ENCODE data around the gene MAP3K20.

Gene MAP3K20

DNA sequence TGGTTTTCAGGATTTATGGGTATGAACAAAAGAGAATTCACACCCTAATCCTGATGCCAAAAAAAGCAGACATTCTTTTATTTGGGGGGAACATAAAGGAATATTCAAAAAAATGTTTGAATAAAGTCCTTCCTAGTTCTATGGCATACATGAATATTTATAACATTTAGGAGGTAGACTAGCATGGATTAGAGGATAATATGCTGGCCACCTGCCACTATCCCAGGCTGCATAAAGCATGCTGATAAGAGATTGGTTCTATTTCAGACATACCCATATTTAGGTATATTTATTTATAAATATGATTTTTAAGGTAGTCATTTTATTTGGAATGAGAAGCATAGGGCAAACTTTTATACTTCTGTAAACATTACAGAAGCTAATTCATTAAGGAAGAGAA is 34.9 kb upstream of the MAP3K20 start:
- ChIA-PET CTCF (interaction anchor here (6.4 kb wide), 1 partner anchor 14 kb away, joined by 31 read pairs; no protein-coding TSS in a partner anchor), POLR2A (no interaction called here)
- TF ChIP-seq, protein P1, sequence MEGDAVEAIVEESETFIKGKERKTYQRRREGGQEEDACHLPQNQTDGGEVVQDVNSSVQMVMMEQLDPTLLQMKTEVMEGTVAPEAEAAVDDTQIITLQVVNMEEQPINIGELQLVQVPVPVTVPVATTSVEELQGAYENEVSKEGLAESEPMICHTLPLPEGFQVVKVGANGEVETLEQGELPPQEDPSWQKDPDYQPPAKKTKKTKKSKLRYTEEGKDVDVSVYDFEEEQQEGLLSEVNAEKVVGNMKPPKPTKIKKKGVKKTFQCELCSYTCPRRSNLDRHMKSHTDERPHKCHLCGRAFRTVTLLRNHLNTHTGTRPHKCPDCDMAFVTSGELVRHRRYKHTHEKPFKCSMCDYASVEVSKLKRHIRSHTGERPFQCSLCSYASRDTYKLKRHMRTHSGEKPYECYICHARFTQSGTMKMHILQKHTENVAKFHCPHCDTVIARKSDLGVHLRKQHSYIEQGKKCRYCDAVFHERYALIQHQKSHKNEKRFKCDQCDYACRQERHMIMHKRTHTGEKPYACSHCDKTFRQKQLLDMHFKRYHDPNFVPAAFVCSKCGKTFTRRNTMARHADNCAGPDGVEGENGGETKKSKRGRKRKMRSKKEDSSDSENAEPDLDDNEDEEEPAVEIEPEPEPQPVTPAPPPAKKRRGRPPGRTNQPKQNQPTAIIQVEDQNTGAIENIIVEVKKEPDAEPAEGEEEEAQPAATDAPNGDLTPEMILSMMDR (IDR thresholded peaks at IDR 0.05; ENCODE audit: control extremely low read depth, extremely low read depth, low read depth, missing control alignments): no peak
- no peak for DNase-seq (ENCODE audit: extremely low spot score)

DNA sequence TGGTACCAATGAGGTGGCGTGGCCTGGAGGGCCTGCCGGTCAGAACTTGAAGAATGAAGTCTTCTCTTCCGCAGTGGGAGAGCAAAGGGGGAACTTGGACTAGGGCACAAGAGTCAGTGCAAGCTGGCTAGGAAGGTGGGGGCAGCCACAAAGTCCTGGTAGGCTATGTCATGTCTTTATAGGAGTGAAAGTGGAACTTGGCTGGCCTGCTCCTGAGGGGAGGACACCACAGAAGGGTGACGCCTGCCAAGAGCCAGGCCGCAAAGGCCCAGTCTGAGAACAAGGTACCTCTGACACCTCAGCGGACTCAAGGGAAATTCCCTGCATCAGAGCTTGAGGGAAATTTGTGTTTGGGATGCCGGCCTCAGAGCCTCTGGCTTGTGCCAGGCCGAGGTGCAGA is 32.2 kb upstream of the MAP3K20 start:
- TF ChIP-seq, protein P1 (IDR thresholded peaks at IDR 0.05; ENCODE audit: control extremely low read depth, extremely low read depth, low read depth, missing control alignments): no peak
- DNase-seq (ENCODE audit: extremely low spot score): no peak
- ChIA-PET CTCF (interaction anchor here (3.1 to 5.4 kb wide), 2 partner anchors 15 to 167 kb away, joined by 17 to 42 read pairs; no protein-coding TSS in a partner anchor), POLR2A (no interaction called here)

DNA sequence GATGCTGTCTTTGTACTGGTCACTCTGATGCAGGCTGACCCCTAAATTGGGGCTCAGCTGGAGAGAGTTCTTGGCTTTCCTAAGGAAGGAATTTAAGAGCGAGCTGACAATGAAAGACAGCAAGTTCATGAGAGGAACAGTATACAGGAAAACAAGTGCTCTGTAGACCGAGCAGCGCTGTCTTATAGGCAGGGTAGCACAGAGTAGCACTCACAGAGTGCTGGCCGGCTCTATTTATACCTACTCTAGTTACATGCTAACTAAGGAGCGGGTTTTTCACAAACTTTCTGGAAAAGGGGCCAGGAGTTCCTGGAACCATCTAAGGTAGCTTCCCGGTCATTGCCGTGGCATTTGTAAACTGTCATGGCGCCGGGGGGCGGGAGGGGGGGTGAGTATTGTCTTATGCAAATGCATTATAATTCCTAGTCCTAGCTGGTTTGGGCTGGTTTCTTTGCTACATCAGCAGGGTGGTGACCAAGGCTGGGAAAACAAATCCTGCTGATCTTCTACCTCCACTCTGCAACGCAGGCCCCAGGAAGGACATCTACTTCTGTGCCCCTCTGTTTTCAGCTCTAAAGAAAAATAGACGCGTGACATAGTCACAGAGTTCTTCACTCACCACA is 31.6 kb upstream of the MAP3K20 start:
- no peak for DNase-seq (ENCODE audit: extremely low spot score)
- CTCF ChIA-PET: interaction anchor here (0.8 to 5.4 kb wide), 3 partner anchors 15 to 237 kb away, joined by 3 to 42 read pairs (median 17); no protein-coding TSS in a partner anchor
- POLR2A ChIA-PET: no interaction called here
- TF ChIP-seq, protein P1 (IDR thresholded peaks at IDR 0.05; ENCODE audit: control extremely low read depth, extremely low read depth, low read depth, missing control alignments): no peak

DNA sequence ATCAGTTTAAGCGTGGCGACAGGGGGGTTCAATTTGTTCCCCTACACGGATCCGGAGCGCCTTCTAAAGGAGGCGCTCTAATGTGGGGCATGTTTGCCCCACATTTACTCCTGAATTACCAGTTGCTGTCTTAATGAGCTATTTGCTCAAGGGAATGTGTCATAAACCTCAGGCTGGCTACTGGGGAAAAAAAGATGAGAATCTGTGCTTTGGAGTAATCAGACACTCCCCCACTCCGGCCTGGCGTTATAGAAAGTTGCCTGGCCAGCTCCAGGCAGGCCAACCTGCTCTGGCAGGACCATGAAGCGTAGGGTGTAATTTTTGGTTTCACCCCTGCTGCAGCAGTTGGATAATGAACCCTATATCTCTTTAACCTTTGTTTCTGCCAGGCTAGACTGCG is 31.0 kb upstream of the MAP3K20 start:
- TF ChIP-seq, protein P1 (IDR thresholded peaks at IDR 0.05; ENCODE audit: control extremely low read depth, extremely low read depth, low read depth, missing control alignments): no peak
- no peak for DNase-seq (ENCODE audit: extremely low spot score)
- POLR2A ChIA-PET: no interaction called here
- CTCF ChIA-PET: interaction anchor here (0.8 to 5.4 kb wide), 3 partner anchors 16 to 236 kb away, joined by 3 to 42 read pairs (median 17); no protein-coding TSS in a partner anchor

DNA sequence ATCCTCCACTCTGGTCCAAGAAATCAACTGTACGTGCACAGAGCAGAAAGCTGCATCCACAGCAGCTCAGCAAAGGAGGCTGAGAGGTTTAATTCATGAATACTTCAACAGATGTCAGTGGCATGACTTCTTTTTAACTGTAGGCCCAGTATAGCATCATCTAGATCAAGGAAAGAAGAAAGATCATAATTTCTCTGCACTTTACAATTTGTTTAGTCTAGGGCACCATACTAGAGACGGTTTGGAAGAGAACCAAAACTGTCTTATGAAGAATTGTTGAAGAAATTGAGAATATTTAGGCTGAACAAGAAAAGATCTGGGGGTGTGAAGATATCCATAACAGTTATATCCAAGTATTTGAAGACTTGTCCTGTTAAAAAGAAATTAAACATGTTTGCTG is 30.5 kb upstream of the MAP3K20 start:
- TF ChIP-seq, protein P1 (IDR thresholded peaks at IDR 0.05; ENCODE audit: control extremely low read depth, extremely low read depth, low read depth, missing control alignments): no peak
- CTCF ChIA-PET: interaction anchor here (3.1 to 5.4 kb wide), 2 partner anchors 16 to 165 kb away, joined by 17 to 42 read pairs; no protein-coding TSS in a partner anchor
- DNase-seq (ENCODE audit: extremely low spot score): no peak
- POLR2A ChIA-PET: no interaction called here

DNA sequence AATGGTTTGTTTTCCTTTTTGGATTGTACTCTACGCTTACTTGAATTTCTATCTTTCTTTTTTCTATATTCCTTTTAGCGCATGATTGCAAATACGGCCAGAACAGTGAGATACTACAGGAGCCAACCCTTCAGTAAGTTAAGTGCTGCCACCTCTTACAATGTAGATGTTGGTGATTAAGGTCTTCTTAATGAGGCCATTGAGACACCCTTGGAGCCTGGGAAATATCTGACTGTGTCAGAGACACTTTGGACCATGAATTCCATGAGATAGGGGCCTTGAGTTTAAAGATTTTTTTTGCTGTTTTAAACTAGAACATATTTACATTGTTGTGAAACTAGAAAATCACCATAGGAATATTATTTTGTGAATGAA is 27.1 kb upstream of the MAP3K20 start:
- POLR2A ChIA-PET: no interaction called here
- CTCF ChIA-PET: interaction anchor here (1.9 to 5.4 kb wide), 3 partner anchors 20 to 169 kb away, joined by 4 to 42 read pairs (median 8); no protein-coding TSS in a partner anchor
- TF ChIP-seq, protein P1 (IDR thresholded peaks at IDR 0.05; ENCODE audit: control extremely low read depth, extremely low read depth, low read depth, missing control alignments): no peak
- DNase-seq (ENCODE audit: extremely low spot score): no peak
